Activated T-helper 1 cell treated with anti-CD3 and anti-CD28 coated beads, Interleukin-2, amount 50 U/mL, for 16 hours (primary cell): ENCODE measurements around the gene PARD3B.

ENCODE experiments used
- DNase-seq, 2 donors: peaks; one replicate each; pipeline ENCODE4 v3.0.0-alpha.2; 2020; ENCODE audit warnings: low read depth in 1 of 2, low spot score in 1 of 2

Gene PARD3B

DNA sequence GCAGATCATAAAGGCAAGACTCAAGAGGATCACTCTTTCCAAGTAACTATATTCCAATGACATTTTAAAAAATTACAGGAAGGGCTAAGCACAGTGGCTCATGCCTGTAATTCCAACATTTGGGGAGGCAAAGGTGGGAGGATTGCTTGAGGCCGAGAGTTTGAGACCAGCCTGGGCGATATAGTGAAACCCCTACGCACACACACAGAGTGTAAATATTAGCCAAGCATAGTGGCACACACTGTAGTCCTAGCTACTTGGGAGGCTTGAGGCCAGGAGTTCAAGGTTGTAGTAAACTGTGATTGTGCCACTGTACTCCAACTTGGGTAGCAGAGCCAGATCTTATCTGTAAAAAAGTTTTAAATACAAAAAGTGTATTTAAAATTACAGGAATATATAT lies 686.8 kb downstream of the PARD3B start:
- no peak for DNase-seq

DNA sequence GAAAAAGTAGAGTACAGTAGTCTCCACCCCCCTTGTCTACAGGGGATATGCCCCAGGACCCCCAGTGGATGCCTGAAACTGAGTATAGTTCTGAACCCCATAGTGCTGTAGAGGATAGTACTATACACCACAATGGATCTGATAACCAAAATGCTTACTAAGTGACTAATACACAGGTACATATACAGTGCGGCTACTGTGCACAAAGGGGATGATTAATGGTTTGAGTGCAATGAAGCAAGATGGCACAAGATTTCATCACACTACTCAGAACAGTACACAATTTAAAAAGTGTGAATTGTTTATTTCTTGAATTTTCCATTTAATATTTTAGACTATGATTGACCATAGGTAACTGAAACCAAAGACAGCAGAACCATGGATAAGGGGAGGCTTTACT lies 690.2 kb downstream of the PARD3B start:
- no peak for DNase-seq

DNA sequence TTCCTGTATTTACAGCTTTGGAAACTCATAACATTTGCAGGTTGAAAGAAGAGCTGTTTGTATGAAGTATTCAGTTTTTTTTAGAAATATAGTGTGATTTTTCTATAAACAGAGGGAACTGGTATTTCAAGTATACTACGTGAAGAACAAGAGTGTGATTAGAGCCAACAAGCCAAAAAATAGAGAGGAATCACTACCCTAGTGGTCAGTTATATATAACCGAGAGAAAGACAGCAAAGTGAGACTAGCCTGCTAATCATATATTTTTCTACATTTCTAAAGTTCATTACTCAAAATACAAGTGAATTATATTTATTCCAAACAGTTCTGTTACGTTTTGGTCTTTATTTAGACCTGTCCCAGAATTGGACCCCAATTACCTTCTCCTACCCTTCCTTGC lies 692.2 kb downstream of the PARD3B start:
- DNase-seq, result no peak

DNA sequence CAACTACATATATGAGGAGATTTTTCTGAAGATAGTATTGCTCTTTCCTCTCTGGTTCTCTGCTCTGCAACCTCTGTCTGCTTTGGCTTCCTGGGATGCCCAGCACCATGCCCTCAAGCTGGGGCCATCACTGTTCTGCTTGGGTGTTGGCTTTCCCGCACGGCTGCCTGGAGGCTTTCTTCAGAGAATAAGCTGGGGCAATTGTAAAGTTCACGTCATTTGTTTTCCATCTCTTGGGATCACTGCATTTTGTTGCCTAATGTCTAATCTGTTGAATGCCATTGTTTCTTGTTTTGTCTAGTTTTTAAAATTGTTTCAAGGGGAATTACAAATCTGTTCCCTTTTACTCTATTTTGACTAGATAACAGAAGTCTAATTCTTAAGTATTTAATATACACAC lies 699.7 kb downstream of the PARD3B start:
- DNase-seq, result no peak

DNA sequence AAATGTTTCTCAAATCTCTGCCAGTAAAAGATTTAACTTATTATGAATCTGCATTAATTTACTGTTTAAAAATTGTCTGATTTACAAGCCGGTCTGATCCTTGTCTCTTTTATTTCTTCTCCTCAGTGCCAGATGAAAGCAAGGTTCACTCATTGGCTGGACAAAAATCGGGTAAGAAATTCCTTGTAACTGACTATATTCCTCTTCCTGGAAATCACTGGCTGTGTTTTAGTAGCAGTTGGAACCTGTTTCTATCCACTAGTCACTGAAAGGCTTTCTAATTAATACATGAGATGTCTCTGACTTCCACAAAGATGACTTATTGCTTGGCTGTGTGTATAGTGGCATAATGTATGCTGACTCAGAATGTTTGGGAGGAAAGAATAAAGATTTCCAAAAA lies 700.4 kb downstream of the PARD3B start:
- no peak for DNase-seq

DNA sequence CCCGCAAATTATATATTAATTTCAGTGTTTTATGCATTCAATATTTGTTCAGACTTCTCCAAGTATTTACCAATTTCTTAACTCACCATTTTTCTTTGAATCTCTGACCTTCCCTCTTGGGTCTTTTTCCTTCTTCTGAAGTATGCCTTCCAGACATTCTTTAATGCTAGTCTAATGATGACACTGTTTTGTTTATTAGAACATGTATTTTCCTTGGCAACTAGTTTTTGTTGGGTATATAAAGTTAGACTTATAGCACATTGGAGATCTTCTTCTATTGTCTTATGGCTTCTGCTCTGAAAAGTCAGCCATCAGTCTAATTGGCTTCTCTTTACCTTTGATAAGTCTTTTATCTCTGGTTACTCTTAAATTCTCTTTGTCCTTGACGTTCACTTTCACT lies 713.8 kb downstream of the PARD3B start:
- no peak for DNase-seq

DNA sequence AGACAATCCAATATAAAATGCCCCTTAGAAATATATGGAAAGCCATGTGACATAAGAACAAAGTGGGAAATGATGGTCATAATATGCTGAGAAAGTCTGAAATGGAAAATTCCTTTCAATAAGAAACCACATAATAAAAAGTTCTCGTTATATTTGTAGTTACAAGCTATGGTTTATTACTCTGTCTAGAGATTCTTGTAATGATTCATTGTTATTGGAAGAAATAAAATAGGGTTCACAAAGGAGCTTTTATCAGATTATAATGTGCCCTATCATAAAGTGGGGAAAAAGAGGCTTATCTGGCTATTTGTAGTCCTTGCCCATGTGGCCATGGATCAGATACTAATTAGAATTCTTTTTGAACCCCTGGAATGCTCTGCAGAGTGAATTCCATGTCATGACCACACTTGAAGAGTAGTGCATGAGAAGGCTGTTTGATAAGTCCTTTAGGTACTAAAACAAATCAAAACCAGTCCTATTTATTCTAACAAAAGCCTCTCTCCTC lies 716.3 kb downstream of the PARD3B start:
- no peak for DNase-seq

DNA sequence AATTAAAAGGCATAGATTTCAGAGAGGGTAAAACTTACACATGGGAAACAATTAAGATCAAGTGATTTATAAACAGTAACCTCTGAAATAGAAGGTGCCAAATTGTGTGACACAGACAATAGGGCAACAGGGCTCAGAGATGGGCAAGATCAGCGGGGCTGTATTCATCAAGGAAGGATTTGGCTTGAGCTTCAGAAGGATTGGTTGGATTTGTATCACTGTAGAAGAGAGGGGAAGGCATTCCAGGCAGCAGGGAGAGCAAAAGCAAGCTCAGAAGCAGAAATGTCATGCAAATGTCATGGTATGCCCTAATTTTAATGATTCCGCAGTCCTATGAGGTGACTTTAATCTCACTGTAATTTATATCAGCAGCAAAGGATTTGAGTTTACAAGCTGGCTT lies 722.0 kb downstream of the PARD3B start:
- DNase-seq, result no peak

DNA sequence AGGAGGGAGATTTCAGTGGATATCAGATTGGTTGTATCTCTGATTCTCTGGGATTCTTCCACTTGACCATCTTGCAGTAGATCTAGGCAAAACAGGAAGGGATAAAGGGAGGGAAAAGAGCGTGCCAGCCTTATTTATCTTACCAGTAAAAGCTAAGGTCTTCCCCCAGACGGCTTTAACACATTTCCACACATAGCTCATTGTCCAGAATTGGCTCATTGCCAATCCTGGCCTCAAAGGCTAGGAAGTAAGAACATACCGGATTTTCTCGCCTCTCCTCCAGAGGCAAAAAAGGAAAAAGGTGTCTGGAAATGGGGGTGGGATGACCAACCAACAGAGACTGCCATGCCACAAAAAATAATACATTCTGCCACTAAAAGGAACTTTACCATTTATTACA lies 725.4 kb downstream of the PARD3B start:
- no peak for DNase-seq

DNA sequence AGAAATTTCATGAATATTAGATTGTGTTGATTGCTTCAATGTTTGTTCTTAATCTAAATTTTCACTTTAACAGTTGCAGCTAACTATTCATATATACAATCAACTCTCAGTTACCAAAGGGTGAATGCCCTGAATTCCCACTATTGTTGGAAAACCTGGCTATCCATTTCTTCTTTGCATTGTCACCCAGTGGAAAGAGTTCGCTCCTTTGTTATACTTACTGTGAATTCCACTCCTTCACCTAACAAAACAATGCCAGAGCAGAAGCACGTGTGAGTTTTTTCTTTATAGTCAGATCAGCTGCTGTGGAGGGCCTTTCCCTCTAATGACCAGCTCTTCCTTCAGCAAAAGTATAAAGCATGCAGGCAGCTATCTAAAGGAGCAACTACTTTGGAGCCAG lies 727.9 kb downstream of the PARD3B start:
- DNase-seq, result no peak

DNA sequence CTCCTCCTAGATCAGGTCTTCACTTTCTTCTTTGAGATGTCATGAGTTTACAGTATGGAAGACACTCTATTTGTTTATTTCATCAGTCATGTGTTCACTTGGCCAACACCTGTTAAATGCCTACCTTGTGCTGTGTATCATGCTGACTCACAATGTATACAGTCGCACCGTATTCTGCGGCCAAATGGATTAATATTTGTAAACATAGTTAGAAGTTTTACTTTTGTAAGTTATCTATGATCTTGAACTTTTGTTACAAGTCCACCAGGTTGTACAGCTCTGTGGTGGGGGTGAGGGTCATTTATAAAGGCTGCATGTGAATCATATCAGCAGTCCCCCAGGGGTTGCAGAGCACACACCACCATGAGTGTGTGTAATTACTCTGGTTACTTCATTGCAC lies 728.4 kb downstream of the PARD3B start:
- DNase-seq, result no peak

DNA sequence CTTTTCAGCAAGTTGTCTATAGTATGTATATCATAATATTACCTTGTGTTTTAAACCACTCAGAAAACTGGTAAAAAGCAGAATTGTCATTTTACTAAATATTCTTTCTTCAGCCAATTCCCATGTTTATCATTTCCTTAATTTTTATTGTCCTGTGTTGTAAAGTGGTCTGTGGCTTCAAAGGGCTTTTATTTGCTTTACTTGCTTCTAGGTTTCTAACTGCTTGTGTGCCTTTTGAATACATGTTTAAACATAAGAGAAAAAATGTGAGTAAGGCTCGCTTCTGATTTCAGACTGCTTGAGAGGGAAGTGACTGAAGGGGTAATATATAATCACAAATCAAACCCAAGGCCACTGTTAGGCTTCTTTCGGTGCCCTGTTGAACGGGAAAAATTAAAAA lies 729.5 kb downstream of the PARD3B start:
- DNase-seq, result no peak

DNA sequence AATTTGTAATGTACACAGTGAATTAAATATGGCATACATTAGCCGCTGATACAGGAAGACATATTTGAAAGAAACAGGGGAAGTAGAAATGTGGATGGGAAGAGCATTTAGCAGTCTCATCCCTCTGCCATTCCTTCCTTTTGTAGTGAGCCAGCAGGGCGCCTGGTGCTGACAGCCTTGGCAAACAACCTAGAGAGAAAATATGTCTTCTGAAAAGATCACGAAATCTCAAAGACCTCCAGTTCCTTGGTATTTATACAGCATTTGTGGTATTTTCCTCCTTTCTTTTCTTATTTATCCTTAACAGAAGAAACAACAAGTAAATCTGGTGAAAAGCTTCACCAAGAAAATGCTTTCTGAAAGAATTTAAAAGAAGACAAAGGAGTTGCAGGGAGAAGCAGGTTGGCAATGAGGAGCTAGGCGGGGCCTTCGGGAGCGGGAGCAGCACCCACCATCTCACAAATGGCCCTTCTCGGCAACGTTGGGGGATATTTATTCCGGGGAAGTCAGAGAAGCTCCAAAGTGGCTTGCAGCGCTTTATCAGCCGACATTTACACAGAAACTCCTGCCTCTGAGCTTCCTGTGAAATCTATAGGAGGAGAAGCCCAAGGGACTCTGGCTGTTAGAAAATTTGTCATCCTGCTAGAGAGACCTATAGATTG lies 731.0 kb downstream of the PARD3B start:
- no peak for DNase-seq

DNA sequence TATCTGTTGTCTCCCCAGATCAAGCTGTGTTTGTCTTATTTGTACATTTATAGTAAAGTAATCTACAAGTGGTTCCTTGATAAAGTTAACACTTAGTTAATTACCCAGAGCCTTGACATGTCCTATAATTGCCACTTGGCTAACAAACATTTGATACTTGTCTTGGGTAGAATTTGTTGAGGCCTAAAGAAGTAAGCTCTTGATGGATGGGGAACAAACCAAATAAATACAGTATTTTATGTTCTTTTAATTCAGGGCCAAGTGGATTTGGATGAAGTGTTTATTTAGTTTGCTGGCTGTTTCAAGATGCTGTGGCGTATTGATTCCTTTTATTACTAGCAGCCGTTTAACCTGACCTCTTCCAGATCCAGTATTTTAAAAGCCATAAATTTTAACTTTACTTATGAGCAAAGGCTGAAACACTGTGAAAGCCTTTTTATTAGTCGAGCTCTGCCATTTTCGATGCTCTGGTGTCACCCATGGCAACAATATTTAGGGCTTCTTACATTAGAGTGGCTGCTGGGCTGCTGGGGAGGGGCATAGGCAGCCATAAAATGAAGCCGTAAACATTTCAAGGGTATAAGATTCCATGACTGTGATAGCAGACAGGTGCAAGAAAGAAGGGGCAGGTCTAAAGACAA lies 735.4 kb downstream of the PARD3B start:
- no peak for DNase-seq

DNA sequence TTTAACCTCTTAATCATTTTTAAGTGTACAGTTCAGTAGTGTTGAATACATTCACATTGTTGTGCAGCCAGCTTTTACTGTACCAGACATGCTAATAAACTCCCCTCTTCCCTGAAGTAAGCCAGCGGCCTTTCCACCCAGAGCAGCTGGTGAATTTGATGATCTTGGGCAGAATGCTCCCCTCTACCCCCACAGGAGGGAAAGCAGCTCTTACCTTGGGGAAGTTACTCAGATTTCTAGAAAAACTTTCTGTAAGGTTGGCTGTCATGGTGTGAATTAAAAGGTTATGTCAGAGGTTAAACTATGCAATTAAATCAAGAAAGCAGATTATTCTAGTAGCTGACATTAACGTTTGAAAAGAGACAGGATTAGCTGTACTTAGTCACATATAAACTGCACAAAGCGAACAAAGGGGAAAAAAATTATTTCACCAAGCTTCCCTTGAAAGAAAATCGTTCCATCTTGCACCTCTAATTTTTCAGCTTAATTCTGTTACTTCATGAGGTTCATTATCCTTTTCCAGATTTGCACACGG lies 738.5 kb downstream of the PARD3B start:
- DNase-seq, result no peak

DNA sequence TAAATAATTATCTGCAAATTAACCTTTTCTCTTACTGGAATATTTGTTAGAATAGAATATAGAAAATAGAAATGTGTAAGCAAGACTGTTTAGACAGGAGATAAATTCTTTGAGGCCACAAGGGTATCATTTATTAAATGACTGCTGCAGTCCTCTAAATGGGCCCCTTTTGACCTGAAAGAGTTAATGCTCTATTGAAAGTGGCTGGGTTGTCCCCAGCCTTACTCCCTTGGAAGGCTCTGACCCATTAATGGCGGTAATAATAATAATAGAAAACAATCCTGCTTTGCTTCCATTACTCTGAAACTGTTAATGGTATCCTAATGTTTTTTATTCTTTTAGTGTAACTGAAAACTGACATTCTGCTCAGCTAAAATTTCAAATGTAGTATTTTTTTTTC lies 739.1 kb downstream of the PARD3B start:
- DNase-seq, result no peak

DNA sequence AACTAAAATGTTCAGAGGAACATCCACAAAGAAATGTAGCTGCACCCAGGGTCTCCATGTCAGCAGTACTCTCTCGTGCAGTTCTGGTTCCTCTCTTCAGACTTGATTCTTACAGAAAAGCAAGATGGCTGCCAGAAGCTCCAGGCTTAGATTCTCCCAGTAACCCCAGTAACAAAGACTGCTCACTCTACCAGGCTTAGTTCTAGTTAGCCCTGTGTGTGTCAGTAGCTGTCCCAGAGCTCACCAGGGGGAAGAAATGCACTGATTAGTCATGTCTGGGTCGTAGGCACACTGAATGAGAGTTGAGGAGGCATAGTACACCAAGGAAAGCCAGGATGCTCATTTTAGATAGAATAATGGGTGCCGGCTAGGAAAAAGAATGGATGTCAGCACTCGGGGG lies 742.0 kb downstream of the PARD3B start:
- no peak for DNase-seq

DNA sequence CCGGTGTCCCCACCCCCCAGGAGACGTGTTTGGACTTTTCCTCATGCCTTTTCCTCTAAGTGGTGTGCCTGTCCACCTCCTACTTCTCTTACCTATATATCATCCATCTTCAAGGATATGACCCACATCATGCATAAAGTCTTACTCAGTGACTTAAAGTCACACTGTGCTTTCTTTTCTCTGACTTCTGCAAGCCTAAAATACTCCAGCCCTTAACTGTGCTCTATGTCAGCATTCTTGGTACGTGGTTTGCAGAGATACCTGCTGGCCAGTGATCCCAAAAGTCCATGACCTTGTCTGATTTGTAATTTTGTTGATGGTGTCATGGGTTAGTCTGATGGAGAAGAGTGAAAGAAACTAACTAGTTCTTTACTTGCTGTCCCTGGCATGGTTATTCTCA lies 743.4 kb downstream of the PARD3B start:
- no peak for DNase-seq

DNA sequence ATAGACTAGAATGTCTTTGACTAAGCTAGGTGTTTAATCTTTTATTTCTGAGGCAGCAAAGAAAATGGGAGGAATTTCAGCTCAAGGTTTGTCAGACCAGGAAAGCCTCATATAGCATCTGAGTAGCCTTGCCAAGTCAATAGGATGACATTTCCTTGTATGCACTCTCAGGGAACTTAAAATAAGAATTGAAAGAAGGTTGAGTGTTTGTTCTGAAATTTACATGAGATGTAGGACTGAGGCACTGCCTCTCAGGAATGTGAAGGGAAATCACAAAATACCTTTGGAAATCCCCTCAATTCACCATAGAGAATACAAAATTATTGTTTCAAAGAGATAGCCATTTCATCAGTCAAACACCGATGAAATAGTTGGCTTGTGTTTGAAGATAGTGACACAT lies 745.0 kb downstream of the PARD3B start:
- no peak for DNase-seq

DNA sequence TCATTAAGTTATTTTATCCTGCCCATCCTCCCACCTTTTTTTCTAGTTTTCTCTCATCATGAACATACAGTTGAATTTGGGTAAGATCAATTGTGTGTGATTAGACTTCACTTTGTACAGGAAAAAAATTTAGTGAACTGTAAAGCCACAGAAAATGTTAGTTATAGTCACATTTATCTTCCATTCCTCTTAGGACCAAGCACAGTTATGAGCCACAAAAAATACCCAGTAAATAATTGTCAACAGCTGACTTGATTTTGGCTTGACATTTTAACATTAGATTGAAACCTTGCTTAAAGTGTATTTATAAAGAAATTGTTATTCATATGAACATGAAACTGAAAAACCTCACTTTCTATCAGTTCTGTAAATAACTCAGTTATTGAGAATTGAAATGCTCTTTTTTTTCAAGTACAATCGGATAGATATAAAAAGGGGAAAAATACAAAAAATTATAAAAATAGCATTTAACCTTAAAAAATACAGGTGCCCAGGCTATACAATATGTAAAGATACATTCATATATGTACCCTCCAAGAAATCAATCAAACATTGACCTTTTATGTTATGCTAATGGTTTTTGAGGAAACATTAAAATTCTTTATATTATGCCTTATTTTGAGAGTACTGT lies 747.5 kb downstream of the PARD3B start:
- DNase-seq, result no peak

DNA sequence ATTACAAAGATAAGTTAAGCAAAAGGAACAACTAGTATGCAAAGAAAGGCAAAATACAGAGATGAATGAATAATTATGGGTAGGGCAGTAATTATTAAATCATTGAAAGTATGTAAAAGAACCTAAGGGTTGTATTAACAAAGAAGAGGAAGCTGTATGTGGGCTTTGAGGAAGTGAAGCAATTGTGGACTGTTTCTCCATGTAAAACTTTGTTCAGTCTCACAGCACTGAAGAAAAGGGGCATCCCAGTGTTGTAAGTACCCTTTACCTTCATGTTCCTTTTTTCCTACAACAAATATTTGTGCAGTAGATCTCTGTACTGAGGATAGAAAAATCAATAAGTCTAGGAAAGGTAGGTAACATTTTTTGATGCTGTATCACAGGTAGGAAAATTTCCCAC lies 748.3 kb downstream of the PARD3B start:
- no peak for DNase-seq

DNA sequence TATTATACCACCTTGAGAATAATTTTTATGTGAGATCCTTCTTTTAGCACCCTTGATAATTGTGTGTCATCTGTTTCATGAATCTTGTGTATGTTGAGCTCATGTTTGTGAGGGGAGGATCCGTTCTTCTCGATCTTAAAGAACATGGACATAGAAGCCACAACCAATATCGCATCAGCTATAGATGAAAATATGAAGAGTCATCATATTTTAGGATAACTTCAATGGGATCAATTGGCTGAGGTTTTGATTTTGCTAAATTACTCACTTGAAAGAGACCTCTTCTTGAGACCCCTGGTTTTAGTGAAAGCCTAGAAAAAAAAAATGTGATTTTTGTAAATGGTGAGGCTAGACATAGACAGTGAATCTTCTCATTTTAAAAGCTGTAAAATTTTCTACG lies 751.7 kb downstream of the PARD3B start:
- DNase-seq, result no peak
